GM21526 (cell line): ENCODE data around the gene CWC27.

Experiments
- ATAC-seq: cut with Tn5 transposase; IDR thresholded peaks from one replicate; pipeline ENCODE4 v1.9.1; 2021; ENCODE audit warnings: moderate library complexity; ENCODE audit not compliant: unreplicated experiment, low FRiP score

CWC27 gene

DNA sequence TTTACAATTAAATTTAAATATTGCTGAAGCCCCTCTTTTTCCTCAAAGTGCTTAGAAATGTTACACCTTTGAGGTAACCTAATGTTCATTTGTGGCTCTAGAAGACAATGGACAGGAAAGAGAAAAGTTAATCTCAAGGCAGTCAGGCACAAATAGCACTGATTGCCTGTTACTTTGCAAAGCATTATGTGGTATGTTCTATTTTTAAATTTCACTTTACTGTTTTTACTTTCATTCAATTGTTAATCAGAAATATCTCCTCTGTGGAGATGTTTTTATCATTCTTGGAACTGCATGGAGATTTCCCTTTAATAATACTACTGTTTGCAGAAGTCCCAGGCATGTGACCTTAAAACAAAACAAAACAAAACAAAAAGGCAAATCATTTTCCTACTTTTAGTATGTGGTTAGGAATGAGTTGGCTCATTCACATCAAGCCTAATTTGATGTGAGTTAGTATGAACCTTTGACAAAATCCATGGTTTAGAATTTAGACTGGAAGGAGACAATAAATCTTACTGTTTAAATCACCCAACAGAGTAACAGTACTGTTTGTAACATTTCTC is 67.5 kb downstream of the CWC27 start:
- no peak for ATAC-seq

DNA sequence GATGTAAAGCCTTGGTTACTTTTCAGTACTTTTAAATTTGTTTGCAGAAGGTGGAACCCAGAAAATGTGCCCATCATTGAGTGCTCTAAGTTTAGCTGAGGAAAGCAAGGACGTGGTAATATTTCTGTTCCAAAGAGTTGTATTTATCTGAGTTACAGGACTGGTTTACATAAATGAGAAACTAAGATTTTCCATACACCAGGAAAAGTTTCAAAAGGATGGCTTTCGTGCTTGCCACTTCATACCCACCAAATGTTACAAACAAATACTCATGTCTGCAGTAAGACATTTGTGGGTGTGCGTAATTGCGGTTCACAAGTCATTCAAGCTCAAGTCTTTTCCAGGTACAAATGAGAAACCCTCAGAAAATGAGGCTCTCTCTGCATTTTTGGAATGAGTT is 68.1 kb downstream of the CWC27 start:
- ATAC-seq, result no peak

DNA sequence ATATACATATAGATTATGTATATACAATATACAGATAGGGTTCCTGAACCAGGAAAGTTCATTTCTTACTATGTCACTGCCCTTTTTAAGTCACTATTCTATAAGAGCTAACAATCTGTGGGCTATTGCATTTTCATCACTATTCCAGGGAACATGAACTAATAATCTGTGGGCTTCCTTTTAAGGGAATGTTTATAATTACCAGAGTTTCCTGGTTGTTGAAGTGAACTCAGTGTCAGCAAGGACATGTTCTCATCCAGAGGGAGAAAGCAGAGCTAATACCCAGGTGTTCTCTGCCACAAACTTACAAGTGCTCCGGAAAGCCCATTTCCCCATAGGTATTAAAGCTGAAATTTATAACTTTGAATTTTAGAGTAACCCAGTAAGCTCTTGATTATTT is 69.6 kb downstream of the CWC27 start:
- ATAC-seq, result no peak

DNA sequence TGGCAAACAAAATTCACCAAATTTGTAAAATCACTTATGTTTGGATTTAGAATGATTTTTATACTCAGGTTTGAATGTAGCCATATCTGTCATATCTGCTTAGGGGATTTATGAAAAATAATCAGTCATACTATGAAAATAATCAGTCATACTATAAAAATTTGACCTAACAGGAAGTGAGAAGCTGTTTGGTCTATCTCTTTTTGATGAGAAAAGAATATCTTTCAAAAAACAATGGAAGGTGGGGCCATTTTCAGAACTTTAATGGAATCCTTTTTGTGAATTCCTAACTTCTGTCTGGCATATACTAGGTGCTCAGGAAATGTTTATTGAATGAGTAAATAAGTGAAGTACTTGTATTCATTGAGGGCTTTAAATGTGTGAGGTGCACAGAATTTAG is 70.1 kb downstream of the CWC27 start:
- ATAC-seq, result no peak

DNA sequence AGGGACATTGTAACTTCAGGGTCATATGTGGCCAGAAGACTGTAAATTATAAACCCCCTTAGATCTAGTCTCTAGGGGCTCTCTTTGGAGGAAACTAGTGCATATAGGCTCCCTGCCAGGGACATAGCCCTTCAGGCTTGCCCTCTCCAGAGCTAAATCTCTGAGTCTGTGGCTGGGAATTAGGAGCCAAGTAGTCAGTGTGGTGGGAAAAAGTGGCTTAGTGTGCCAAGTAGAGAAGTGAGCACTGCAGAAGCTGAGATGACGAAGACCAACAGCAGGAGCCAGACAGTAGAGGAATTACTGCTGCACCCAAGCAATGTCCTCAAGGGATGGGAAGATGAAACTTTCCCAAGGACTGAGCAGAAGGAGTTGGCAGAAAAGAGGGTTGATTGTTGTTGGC is 71.2 kb downstream of the CWC27 start:
- no peak for ATAC-seq

DNA sequence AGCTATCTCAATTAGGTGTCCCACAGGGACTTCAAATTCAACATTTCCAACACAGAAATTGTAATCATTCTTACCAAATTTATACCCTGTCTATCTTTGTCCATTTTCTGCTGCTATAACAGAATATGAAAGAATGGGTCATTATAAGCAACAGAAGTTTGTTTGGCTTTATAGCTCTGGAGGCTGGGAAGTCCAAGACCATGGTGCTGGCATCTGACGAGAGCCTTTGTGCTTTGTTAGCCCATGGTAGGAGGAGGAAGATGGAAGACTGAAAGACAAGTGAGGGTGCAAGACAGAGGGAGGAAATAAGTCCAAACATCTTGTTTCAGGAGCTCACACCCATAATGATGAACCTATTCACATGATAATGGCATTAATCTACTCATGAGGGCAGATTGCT is 72.2 kb downstream of the CWC27 start:
- no peak for ATAC-seq

DNA sequence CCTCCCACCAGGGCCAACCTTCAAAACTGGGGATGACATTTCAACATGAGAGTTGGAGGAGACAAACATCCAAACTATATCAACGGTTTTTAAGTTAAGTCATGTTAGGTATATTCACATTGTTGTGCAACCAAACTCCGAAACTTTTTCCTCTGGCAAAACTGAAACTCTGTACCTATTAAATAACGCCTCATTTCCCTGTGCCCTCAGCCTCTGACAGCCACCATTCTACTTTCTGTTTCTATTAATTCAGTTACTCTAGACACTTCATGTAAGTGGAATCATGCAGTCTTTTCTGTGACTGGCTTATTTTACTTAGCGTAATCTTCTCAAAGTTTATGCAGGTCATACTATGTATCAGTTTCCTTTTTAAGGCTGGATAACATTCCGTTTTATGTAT is 85.0 kb downstream of the CWC27 start:
- no peak for ATAC-seq

DNA sequence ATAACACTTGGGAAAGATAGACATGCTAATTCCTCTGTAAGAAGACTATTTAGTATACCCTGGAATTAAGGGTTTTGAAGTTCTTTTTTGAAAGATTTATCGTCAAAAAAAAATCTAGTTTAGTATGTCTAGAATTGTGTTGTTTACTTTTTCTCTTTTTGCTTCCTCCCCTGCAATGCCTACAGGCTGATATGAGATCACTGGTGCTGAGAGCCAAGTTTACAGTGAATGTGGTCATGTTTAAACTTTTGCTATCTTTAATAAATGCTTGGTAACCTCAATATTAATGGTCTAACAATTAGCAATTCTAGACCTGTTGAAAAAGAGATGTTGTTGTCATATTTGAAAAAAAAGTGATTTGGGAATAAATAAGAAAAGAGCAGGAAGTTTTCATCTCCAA is 86.1 kb downstream of the CWC27 start:
- ATAC-seq, result no peak

DNA sequence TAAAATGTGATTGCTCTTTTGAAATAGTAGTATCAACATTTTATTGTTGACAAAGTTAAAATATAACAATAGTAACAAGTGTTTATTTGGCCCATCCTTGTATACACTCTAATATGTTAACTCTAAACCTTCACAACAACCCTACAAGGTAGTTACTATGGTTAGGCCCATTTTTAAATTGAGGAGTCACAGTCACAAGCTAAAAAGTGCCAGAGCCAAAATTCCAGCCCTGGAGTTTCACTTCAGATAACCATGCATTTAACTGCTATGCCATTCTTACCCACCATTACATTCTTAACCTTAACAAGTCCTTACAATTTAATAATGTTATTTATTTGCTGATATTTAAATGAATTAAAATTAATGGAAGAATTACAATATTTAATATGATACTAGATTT is 91.2 kb downstream of the CWC27 start:
- ATAC-seq, result no peak

DNA sequence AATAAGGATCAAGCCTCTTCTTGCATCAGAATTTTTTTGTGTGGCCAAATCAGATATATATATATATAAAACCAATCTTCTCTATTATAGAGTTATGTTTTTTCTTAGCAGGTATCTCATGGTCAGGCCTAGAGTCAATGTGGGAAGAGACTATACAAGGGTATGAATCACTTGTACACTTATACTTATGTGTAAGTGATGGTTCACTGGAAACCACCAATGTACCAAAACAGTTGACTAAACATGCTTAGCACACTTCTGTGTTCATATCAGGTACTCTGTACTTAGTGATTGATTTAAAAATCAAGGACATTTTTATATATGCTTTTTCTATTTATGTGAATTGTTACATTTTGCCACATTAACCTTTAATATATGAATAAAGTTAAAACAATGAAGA is 92.6 kb downstream of the CWC27 start:
- no peak for ATAC-seq

DNA sequence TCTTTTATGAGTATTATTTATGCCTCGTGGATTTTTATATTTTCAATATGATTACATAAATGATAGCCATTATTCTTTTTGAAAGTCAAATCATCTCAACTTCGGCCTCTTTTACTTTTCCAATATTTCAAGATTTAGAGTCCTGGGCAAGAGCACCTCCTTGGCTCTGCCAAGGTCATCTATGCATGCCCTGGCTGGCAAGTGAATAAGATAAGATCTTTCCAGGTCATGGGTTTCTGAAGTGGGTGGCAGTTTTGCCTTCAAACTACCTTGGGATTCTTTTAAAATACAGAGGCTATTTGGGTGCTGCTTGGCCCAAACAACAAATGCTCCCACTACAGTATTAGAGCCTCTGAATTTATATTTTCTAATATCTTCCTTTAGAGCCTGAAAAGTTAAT is 95.4 kb downstream of the CWC27 start:
- no peak for ATAC-seq

DNA sequence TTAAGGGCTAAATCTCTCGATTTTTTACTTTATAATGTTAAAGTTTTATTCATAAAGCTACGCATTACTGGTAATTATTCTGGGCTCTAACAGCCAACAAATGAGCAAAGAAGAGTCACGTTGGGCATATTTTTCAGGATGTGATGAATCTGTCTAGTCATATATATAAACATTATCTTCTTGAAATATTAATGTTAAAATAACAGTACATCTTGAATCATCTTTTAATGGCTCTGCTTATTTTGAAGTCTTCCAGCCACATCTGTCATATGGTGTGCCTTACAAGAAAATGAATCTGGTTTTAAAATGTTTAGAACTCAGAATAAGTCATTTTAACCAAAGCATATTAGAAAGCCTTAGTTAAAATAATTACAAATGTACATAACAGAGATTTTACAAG is 96.9 kb downstream of the CWC27 start:
- ATAC-seq, result no peak

DNA sequence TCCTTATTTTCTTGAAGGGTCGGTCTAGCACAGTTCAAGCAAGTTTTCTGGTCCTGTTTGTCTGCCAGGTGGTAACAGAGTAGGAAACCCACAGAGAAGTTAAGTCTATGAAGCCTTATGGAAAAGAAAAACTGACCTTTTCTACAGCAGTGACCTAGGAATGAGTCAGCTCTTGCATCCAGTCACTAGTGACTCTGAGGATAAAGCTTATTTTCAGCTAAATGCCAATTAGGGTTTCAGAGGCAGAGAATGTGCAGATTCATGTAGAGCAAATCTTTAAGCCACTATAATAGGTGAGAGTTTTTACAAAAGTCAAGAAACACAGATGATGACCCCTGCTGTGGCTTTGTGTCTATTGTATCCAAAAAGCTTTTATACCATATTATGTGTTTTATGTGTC is 100.7 kb downstream of the CWC27 start:
- ATAC-seq, result no peak

DNA sequence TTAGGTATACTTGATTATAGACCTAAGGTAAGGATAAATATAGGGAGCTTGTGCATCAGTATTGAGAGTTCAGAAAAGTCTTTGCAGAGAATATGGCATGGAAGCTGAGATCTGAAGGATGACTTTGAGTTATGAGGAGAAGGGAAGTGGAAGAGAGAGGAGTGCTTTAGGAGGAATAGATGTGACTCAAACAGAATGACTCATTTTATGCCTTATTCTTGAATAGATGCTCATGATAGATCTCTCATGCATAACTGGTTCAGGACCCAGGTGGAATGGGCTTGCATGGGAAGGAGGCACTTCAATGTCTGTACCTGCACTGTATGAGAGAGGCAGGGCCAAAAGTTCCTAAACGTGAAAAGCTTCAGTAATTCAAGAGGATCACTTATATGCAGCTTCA is 103.3 kb downstream of the CWC27 start:
- no peak for ATAC-seq

DNA sequence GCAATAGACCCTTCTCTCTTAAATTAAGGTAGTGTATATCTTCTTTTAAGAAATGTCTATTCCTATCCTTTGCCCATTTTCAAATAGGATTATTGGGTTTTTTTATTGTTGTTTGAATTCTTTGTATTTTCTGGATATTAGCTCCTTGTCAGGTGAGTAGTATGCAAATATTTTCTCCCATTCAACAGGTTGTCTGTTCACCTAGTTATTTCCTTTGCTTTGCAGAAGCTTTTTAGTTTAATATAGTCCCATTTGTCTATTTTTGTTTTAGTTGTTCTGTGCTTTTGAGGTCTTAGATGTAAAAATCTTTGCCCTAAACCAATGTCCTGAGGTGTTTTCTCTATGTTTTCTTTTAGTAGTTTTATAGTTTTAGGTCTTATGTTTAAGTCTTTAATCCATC is 104.7 kb downstream of the CWC27 start:
- no peak for ATAC-seq

DNA sequence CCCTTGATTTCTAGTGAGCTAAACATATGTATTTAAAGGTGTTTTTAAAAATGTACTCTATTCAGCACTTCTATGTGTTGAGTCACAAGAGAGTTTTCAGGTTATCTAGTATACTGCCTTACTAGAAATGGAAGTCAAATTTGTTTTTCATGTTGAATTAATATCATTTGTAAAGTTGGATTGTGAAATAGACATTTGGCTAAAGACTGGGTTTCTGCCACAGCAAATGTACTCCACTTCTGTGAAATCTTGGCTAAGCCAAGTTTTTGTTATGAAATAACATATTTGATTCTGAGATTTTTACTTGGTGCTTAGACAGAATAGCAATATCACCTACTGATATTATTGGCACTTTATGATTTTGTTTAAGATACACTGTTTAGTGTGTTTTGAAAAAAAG is 106.0 kb downstream of the CWC27 start:
- ATAC-seq, result no peak

DNA sequence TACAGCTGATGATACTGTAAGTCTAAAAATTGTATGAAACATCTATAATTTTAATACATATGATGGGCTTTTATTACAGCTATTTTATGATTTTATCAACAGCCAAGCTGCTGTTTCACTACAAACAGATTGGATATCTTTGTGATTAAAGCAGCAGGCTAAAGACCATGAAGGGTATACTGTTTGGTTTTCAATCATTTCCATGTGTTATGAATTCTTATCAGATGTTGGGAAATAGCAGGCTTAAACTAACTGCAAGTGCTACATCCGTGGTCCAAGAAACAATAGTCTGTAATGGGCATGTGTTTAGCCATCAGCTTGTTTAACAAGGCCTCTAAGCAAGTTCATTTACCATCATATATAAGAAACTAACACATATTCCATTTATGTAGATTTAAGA is 107.5 kb downstream of the CWC27 start:
- no peak for ATAC-seq

DNA sequence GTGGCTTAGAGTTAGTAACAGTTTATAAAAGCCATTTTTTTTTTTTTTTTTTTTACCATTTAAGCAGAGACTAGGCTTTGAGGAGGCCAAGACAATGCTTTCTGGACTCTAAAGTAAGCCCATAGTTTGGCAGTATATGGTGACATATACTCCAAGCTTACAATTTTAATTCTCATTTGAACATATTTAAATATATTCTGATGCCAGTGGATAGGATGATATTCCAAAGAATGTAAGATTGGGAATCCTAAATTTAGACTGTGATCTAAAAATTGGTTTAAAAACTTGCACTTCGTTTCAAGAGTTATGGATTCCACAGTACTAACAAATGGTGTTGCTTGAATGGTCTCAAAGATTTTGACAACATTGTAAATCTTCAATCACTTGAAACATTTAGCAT is 112.1 kb downstream of the CWC27 start:
- no peak for ATAC-seq

DNA sequence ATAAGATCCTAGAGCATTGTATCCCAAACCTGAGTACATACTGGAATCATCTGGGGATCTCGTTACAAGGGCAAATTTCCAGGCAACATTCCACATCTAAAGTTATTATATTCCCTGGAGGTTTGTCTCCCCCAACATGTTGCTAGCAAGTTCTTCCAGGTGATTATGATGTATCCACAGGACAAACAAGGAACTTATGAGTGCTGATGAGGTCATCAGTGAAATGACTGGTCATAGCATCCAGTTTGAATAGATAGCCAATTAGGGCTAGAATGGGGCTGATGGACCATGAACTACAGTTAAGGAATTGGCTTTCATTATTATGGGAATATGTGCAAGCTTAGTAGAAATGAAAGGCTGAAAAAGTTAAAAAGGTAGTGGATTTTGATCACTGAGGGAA is 115.2 kb downstream of the CWC27 start:
- no peak for ATAC-seq

DNA sequence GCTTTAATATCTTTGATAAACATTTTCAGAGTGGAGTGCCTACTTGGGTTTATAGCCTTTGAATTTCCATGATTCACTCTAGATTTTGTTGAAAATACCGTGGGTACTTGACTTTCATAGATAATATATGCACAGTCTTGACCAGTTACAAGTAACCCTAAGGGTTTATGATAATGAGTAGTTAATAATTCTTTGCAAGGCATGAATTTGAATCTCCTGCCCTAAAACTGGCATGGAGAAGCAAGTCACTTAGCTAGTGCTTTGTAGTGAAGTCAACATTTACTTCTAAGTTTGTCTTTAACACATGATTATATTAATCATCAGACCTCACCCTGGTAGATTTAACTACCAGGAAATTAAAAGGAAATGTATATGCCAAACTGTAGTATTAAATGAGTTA is 115.8 kb downstream of the CWC27 start:
- ATAC-seq, result no peak

DNA sequence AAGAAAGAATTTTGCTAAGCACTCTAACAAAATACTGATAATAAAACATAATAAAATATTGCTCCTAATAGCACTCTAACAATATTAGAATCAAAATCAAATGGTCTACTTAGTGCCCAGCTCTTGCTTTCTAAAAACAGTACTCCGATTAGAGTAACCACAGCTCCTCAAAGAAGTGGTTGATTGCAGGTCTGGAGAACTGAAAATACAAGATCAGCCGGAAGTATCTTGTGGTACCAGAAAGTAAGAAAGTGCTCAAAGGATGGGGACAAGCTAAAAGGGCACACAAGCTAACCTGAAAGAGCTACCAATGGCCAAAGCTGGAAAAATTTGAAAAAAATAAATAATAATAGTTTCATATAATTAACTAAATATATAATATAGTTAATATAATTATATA is 119.2 kb downstream of the CWC27 start:
- no peak for ATAC-seq

DNA sequence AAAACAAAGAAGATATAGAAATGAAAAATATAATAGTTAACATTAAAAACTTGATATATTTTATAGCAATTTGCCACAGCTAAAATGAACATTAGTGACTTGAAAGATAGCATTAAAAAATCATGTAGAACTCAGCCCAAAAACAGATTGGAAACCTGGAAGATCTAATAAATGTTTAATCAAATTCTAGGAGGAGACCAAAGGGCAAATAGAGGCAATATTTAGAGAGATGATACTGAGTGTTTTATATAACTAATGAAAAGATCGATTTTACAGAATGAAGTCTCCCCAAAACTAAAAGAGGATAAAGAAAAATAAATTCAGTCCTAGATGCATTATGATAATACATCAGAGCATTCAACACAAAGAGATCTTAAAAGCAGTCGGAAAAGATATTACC is 127.0 kb downstream of the CWC27 start:
- no peak for ATAC-seq

DNA sequence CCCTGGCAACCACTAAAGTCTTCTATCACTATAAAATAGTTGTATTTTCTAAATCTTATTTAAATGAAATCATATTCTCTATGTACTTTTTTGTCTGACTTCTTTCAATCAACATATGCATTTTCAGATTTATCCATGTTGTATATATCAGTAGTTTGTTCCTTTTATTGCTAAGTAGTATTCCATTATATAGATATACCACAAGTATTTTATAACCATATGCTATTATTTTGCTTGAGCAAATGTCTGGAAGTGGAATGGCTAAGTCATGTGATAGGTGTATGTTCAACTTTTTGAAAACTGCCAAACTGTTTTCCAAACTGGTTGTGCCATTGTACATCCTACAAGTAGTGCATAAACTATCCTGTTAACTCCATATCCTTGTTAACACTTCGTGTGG is 131.1 kb downstream of the CWC27 start:
- no peak for ATAC-seq
